KMS-11 (cell line): ENCODE measurements around the gene HIRIP3.

Source experiments
- H2AFZ ChIP-seq: fragments of 200-600 bp; sonication (generic); 2 replicates; pipeline ENCODE4 v1.6.1; 2016; ENCODE audit warnings: antibody characterized with exemption, mixed run types, low read depth
- H3K27ac ChIP-seq: fragments of 200-600 bp; sonication (generic); 2 replicates; pipeline ENCODE4 v1.6.1; 2016; ENCODE audit warnings: mild to moderate bottlenecking, mixed run types
- H3K27me3 ChIP-seq: fragments of 200-600 bp; sonication (generic); 2 replicates; pipeline ENCODE4 v1.6.1; 2017; ENCODE audit warnings: mild to moderate bottlenecking, low read depth, mixed run types, moderate library complexity; ENCODE audit not compliant: insufficient read depth
- H3K36me3 ChIP-seq: fragments of 200-600 bp; sonication (generic); 2 replicates; pipeline ENCODE4 v1.6.1; 2017; ENCODE audit warnings: mild to moderate bottlenecking, mixed run types; ENCODE audit not compliant: insufficient read depth
- H3K4me1 ChIP-seq: fragments of 200-600 bp; sonication (generic); 2 replicates; pipeline ENCODE4 v1.6.1; 2016; ENCODE audit warnings: mild to moderate bottlenecking, low read depth, mixed run types; ENCODE audit not compliant: poor library complexity, severe bottlenecking
- H3K4me2 ChIP-seq: fragments of 200-600 bp; sonication (generic); 2 replicates; pipeline ENCODE4 v1.7.0; 2016; ENCODE audit warnings: mild to moderate bottlenecking, mixed run types
- H3K4me3 ChIP-seq: fragments of 200-600 bp; sonication (generic); IDR thresholded peaks from 2 replicates; pipeline ENCODE4 v1.6.1; 2017; ENCODE audit warnings: low read depth, low read length, mixed read lengths; ENCODE audit not compliant: insufficient read depth
- H3K79me2 ChIP-seq: fragments of 200-600 bp; sonication (generic); 2 replicates; pipeline ENCODE4 v1.6.1; 2016; ENCODE audit warnings: low read depth, mixed run types; ENCODE audit not compliant: insufficient read depth
- H3K9ac ChIP-seq: fragments of 200-600 bp; sonication (generic); 2 replicates; pipeline ENCODE4 v1.6.1; 2016; ENCODE audit warnings: mild to moderate bottlenecking, mixed run types
- H4K20me1 ChIP-seq: fragments of 200-600 bp; sonication (generic); 2 replicates; pipeline ENCODE4 v1.6.1; 2016; ENCODE audit warnings: mild to moderate bottlenecking, mixed run types; ENCODE audit not compliant: insufficient read depth
- CTCF ChIP-seq: fragments of 200-600 bp; sonication (generic); conservative IDR thresholded peaks from 2 replicates; pipeline ENCODE4 v1.6.1; 2017; ENCODE audit warnings: low read depth, mild to moderate bottlenecking, antibody characterized with exemption, low read length, moderate library complexity, mixed read lengths

HIRIP3 gene

DNA sequence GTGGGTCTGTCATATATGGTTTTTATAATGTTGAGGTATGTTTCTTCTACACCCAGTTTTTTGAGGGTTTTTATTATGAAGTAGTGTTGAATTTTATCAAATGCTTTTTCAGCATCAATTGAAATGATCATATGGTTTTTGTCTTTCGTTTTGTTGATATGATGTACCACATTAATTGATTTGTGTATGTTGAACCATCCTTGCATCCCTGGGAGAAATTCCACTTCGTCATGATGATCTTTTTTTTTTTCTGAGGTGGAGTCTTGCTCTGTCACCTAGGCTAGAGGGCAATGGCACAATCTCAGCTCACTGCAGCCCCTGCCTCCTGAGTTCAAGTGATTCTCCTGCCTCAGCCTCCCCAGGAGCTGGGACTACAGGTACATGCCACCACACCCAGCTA lies 47.5 kb downstream of the HIRIP3 start:
- H3K36me3 ChIP-seq, result no peaks in the 10 kb centered on the region
- H2AFZ ChIP-seq, result no peak overlapping the region
- H4K20me1 ChIP-seq, result no peaks in the 10 kb centered on the region
- H3K9ac ChIP-seq, result no peak overlapping the region
- no peak overlapping the region for H3K27ac ChIP-seq
- H3K79me2 ChIP-seq, result no peaks in the 10 kb centered on the region
- no peaks in the 10 kb centered on the region for H3K4me1 ChIP-seq
- no peak overlapping the region for H3K4me2 ChIP-seq
- no peak overlapping the region for H3K4me3 ChIP-seq
- TF ChIP-seq CTCF, result no peak
- no peaks in the 10 kb centered on the region for H3K27me3 ChIP-seq

GRCh38 chr16:29943846-29944799 lies 51.3 kb downstream of the HIRIP3 start:
- H3K36me3 ChIP-seq, result no peaks in the 10 kb centered on the region
- H2AFZ ChIP-seq, result no peak overlapping the region
- H3K4me3 ChIP-seq, result no peak overlapping the region
- H4K20me1 ChIP-seq, result no peaks in the 10 kb centered on the region
- H3K4me2 ChIP-seq, result no peak overlapping the region
- no peak overlapping the region for H3K27ac ChIP-seq
- H3K9ac ChIP-seq, result no peak overlapping the region
- H3K79me2 ChIP-seq, result no peaks in the 10 kb centered on the region
- no peaks in the 10 kb centered on the region for H3K27me3 ChIP-seq
- H3K4me1 ChIP-seq, result no peaks in the 10 kb centered on the region
- no peak for TF ChIP-seq CTCF
